Right hindlimb (tissue), 1 donor: ENCODE measurements around the gene TAS2R43.
"Not testable (repeated sequence)": the region's sequence is repeated elsewhere in the genome, so short reads cannot be mapped to it uniquely, and the experiment has no call there.

Source experiments
- DNase-seq: peaks from one replicate; pipeline ENCODE4 v3.0.0-alpha.2; 2018

Gene TAS2R43

GRCh38 chr12:11059041-11059440, 33.1 kb downstream of the TAS2R43 start:
- no peak for DNase-seq

- DNase-seq, result no peak
These were observed 36.8 kb downstream of the TAS2R43 start for GRCh38 chr12:11055306-11055705.

GRCh38 chr12:11049806-11050531, 42.1 kb downstream of the TAS2R43 start:
- not testable (repeated sequence) for DNase-seq

GRCh38 chr12:11041366-11041765, 50.7 kb downstream of the TAS2R43 start:
- not testable (repeated sequence) for DNase-seq
